ENCODE measurements around the gene SKI. TPM values are rescaled to one million over a fixed set of nuclear protein-coding genes. Genes with fewer than 3 reads are reported as not detected.

The SKI gene
- total and polyA plus RNA-seq, 2 of the 8 experiments (the other 6 are each of a cell fraction or from before 2014, with no cell fraction given) = 8.3 to 87.6 TPM

DNA sequence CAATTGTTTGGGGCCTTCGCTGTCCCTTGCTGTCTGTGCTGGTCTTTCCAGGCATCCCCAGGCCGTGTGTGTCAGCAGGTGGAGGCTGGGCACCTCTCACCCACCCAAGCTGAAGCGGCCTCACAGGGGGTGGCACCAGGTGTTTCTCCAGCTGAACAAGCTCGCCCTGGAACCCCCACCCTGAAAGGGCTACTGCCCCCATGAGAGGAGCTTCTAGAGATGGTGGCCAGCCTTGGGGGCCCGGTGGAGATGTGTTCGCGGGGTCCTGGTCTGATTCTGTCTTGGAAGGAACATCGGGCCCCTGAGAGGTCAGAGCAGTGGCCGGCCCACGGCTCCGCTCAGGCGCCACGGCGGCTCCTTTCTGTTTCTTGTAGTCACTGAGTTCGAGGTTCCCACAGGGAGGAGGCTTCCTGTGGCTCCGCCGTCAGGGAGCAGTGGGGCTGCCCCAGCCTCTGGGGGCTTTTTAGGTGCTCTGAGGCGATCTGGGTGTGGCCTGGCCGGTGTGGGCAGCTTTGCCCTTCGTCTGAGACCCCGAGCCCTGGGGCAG lies 46.9 kb downstream of the SKI start (continued):
- TF ChIP-seq, protein P1, sequence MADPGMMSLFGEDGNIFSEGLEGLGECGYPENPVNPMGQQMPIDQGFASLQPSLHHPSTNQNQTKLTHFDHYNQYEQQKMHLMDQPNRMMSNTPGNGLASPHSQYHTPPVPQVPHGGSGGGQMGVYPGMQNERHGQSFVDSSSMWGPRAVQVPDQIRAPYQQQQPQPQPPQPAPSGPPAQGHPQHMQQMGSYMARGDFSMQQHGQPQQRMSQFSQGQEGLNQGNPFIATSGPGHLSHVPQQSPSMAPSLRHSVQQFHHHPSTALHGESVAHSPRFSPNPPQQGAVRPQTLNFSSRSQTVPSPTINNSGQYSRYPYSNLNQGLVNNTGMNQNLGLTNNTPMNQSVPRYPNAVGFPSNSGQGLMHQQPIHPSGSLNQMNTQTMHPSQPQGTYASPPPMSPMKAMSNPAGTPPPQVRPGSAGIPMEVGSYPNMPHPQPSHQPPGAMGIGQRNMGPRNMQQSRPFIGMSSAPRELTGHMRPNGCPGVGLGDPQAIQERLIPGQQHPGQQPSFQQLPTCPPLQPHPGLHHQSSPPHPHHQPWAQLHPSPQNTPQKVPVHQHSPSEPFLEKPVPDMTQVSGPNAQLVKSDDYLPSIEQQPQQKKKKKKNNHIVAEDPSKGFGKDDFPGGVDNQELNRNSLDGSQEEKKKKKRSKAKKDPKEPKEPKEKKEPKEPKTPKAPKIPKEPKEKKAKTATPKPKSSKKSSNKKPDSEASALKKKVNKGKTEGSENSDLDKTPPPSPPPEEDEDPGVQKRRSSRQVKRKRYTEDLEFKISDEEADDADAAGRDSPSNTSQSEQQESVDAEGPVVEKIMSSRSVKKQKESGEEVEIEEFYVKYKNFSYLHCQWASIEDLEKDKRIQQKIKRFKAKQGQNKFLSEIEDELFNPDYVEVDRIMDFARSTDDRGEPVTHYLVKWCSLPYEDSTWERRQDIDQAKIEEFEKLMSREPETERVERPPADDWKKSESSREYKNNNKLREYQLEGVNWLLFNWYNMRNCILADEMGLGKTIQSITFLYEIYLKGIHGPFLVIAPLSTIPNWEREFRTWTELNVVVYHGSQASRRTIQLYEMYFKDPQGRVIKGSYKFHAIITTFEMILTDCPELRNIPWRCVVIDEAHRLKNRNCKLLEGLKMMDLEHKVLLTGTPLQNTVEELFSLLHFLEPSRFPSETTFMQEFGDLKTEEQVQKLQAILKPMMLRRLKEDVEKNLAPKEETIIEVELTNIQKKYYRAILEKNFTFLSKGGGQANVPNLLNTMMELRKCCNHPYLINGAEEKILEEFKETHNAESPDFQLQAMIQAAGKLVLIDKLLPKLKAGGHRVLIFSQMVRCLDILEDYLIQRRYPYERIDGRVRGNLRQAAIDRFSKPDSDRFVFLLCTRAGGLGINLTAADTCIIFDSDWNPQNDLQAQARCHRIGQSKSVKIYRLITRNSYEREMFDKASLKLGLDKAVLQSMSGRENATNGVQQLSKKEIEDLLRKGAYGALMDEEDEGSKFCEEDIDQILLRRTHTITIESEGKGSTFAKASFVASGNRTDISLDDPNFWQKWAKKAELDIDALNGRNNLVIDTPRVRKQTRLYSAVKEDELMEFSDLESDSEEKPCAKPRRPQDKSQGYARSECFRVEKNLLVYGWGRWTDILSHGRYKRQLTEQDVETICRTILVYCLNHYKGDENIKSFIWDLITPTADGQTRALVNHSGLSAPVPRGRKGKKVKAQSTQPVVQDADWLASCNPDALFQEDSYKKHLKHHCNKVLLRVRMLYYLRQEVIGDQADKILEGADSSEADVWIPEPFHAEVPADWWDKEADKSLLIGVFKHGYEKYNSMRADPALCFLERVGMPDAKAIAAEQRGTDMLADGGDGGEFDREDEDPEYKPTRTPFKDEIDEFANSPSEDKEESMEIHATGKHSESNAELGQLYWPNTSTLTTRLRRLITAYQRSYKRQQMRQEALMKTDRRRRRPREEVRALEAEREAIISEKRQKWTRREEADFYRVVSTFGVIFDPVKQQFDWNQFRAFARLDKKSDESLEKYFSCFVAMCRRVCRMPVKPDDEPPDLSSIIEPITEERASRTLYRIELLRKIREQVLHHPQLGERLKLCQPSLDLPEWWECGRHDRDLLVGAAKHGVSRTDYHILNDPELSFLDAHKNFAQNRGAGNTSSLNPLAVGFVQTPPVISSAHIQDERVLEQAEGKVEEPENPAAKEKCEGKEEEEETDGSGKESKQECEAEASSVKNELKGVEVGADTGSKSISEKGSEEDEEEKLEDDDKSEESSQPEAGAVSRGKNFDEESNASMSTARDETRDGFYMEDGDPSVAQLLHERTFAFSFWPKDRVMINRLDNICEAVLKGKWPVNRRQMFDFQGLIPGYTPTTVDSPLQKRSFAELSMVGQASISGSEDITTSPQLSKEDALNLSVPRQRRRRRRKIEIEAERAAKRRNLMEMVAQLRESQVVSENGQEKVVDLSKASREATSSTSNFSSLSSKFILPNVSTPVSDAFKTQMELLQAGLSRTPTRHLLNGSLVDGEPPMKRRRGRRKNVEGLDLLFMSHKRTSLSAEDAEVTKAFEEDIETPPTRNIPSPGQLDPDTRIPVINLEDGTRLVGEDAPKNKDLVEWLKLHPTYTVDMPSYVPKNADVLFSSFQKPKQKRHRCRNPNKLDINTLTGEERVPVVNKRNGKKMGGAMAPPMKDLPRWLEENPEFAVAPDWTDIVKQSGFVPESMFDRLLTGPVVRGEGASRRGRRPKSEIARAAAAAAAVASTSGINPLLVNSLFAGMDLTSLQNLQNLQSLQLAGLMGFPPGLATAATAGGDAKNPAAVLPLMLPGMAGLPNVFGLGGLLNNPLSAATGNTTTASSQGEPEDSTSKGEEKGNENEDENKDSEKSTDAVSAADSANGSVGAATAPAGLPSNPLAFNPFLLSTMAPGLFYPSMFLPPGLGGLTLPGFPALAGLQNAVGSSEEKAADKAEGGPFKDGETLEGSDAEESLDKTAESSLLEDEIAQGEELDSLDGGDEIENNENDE (IDR thresholded peaks at IDR 0.05; ENCODE audit: insufficient replicate concordance, low read length) = no peak
- no peak for TF ChIP-seq HDAC2 (IDR thresholded peaks at IDR 0.05; ENCODE audit: borderline replicate concordance in 1 of 2, low read depth in 2 of 2, low read length in 2 of 2)
- TF ChIP-seq KDM5A (IDR thresholded peaks at IDR 0.05; ENCODE audit: low read length) = no peak
- TF ChIP-seq, protein P2, sequence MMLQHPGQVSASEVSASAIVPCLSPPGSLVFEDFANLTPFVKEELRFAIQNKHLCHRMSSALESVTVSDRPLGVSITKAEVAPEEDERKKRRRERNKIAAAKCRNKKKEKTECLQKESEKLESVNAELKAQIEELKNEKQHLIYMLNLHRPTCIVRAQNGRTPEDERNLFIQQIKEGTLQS (IDR thresholded peaks at IDR 0.05; ENCODE audit: insufficient read depth, low read depth, low read length) = no peak
- TF ChIP-seq SP4 (IDR thresholded peaks at IDR 0.05; ENCODE audit: low read length) = no peak
- no peak for TF ChIP-seq RAD21 (IDR thresholded peaks at IDR 0.05 in 1 of 2, conservative IDR thresholded peaks at IDR 0.05 in 1 of 2; ENCODE audit: low read depth in 2 of 2, low read length in 2 of 2)
- TF ChIP-seq, protein P3, sequence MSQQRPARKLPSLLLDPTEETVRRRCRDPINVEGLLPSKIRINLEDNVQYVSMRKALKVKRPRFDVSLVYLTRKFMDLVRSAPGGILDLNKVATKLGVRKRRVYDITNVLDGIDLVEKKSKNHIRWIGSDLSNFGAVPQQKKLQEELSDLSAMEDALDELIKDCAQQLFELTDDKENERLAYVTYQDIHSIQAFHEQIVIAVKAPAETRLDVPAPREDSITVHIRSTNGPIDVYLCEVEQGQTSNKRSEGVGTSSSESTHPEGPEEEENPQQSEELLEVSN (IDR thresholded peaks at IDR 0.05) = no peak
- TF ChIP-seq SP1 (IDR thresholded peaks at IDR 0.05; ENCODE audit: low read depth, low read length) = no peak
- TF ChIP-seq POLR2AphosphoS5 (IDR thresholded peaks at IDR 0.05; ENCODE audit: low read depth, low read length) = no peak

Measured in H1 (cell line).